Left cardiac atrium (tissue), 4 donors: ENCODE results near the gene AARSD1. TPM values are rescaled to one million over a fixed set of nuclear protein-coding genes. Genes with fewer than 3 reads are reported as not detected.
"Not testable (repeated sequence)": the region's sequence is repeated elsewhere in the genome, so short reads cannot be mapped to it uniquely, and the experiment has no call there.

ENCODE experiments used
- ATAC-seq, 2 donors: fragments of 200-7000 bp; cut with Tn5 transposase; one replicate each; pipeline ENCODE4 v1.9.1; 2020; ENCODE audit warnings: mild to moderate bottlenecking in 2 of 2, moderate library complexity in 2 of 2
- DNase-seq: peaks from one replicate; pipeline ENCODE4 v3.0.0-alpha.2; 2020
- intact Hi-C, 2 donors: fragments of 100-400 bp; cut with DNase I; formaldehyde crosslinking; loops; one replicate each; pipeline versions ENCODE4 v1.14.1 to v1.15.1; 2022 to 2023
- total RNA-seq, 2 donors: library from RNA; stranded (reverse); fragmentation: NEBNext Ultra II Directional; extraction: Animal tissue kit (Norgen Biotek cat#: 25700); gene quantifications; one replicate each; pipeline ENCODE4 v1.2.1, GENCODE V29; 2021
- donor health status: DM: no; HTN: yes; CAD: no.
- donor health status: DM: no; HTN: yes; CAD: no; lungs with severe emphysema.
- donor health status: DM: yes; HTN: yes; CAD: no.
- donor health status: Dilated cardiomyopathy.

AARSD1 gene
- total RNA-seq, 2 donors from 2014 or later = 23.5 to 34.5 TPM

DNA sequence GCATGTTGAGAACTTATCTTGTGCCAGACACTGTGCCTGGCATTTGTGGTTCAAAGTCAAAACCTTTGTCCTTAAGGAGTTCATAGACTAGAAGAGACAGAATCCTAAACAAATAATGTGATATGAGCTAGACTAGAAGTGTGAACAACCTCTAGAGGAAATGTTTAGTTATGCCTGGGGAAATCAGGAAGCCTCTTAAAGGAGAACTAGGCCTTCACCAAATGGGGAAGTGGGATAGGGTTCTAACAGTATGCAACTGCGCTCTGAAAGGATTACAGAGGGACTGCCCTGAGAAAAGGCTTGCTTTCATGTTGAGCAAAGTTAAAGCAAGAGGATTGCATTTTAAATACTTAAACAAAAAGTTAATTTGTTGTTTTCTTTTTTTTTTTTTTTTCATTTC lies 21.0 kb upstream of the AARSD1 start:
- no peak for DNase-seq
- ATAC-seq = no peak
- intact Hi-C loops = no loop called here

DNA sequence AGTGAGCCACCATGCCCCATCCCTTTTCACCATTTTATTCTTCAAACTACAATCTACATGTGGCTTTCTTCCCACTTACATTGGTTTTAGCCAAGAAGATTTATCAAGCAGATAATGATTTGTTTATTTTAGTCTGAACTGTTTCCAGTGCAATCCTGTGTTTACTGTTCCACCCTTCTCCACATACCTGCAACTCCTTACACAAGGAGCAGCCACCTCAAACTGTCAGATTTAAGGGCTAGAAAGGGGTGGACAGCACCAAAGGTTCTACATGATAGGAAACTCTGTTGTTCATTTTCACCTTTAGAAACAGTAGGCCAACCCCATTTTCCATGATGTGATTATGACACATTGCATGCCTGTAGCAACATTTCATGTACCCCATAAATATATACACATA lies 18.0 kb upstream of the AARSD1 start:
- ATAC-seq (no peak), DNase-seq (no peak)
- intact Hi-C loops = no loop called here

- DNase-seq (peak; percentile 41), ATAC-seq (peak; percentile 51 to 72)
- intact Hi-C loops = no loop called here
These were observed 16.6 kb upstream of the AARSD1 start for GRCh38 chr17:42980766-42981397.

GRCh38 chr17:42980274-42980765 lies 16.1 kb upstream of the AARSD1 start, which contains the start of gene RUNDC1:
Gene RUNDC1, plus strand, starts transcription at chr17:42980565. Its CDS starts 12 bp downstream, at chr17:42980577.
- intact Hi-C loops = no loop called here
- DNase-seq = peak; percentile 96

GRCh38 chr17:42979511-42980273 lies 15.4 kb upstream of the AARSD1 start, which contains the start of gene PTGES3L:
Gene PTGES3L, minus strand, starts transcription at chr17:42980080. Its CDS starts 27 bp downstream, at chr17:42980053.
- intact Hi-C loops = no loop called here
- peak; percentile 76 to 80 for ATAC-seq

More at GRCh38 chr17:42980274-42980765, 16.1 kb upstream of the AARSD1 start, which contains the start of gene RUNDC1:
- ATAC-seq = peak; percentile 95 to 96

GRCh38 chr17:42975701-42976100 lies 11.4 kb upstream of the AARSD1 start:
- ATAC-seq, DNase-seq, intact Hi-C loops: not testable (repeated sequence)

More at GRCh38 chr17:42979511-42980273, 15.4 kb upstream of the AARSD1 start, which contains the start of gene PTGES3L:
- DNase-seq = peak; percentile 65

- intact Hi-C loops = no loop called here
These were observed 11.0 kb upstream of the AARSD1 start for GRCh38 chr17:42975265-42975664.

DNA sequence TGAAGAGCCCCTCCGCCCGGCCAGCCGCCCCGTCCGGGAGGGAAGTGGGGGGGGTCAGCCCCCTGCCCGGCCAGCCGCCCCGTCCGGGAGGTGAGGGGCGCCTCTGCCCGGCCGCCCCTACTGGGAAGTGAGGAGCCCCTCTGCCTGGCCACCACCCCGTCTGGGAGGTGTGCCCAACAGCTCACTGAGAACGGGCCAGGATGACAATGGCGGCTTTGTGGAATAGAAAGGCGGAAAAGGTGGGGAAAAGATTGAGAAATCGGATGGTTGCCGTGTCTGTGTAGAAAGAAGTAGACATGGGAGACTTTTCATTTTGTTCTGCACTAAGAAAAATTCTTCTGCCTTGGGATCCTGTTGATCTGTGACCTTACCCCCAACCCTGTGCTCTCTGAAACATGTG lies 9.1 kb upstream of the AARSD1 start:
- intact Hi-C loops, ATAC-seq: not testable (repeated sequence)

More at GRCh38 chr17:42975265-42975664, 11.0 kb upstream of the AARSD1 start:
- ATAC-seq (no peak), DNase-seq (no peak)

DNA sequence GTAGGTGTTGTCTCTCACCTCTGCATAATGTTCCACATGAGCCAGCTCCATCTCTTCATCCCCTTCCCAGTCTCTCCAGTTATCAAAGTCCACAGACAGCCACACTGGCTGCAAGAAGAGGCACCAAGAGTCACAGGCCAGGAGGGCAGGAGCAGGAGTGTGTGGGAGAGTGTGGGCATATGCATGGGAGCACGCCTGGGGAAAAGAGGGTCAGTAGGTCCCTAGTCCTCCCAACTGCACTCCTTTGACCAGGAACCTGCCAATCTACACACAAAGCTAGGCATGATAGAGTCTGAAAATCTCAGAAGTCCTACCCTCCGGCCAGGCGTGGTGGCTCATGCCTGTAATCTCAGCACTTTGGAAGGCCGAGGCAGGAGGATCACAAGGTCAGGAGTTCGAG lies 7.3 kb upstream of the AARSD1 start:
- no peak for DNase-seq
- intact Hi-C loops = no loop called here
- no peak for ATAC-seq

More for the DNA sequence above, 9.1 kb upstream of the AARSD1 start:
- not testable (repeated sequence) for DNase-seq

GRCh38 chr17:42969001-42969581 lies 4.8 kb upstream of the AARSD1 start:
- intact Hi-C loops = no loop called here
- DNase-seq = no peak
- no peak for ATAC-seq

GRCh38 chr17:42967925-42968324 lies 3.7 kb upstream of the AARSD1 start:
- ATAC-seq (no peak), DNase-seq (no peak)
- intact Hi-C loops = no loop called here

- ATAC-seq (no peak), DNase-seq (no peak)
- intact Hi-C loops = no loop called here
These were observed 10.6 kb downstream of the AARSD1 start for GRCh38 chr17:42953669-42954068.

DNA sequence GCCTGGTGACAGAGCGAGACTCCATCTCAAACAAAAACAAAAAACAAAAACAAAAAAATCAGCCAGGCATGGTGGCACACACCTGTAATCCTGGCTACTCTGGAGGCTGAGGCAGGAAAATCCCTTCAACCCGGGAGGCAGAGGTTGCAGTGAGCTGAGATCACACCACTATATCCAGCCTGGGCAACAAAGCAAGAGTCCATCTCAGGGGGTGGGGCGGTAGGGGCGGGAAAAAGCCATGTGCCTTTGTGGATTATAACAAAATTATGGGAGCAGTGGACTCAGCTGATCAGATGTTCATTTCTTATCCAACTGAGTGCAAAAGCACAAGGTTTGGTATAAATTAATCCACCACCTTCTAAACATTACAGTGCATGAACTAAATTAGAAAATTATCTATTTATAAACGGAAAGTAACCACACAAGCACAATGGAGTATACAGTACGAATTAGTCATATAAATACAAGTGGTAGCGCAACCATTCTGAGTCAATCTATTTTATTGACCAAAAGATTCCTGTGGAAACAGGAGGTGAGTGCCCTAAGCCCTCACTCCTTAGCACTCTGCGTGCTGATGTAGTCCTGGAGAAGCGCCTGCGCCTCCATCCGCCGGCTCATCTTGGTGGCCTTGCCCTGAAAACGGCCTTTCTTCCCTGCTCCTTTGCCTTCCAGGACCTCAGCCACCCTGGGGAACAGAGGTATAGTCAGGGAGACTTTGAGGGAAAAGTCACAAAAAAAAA lies 14.0 kb downstream of the AARSD1 start:
- ATAC-seq = no peak
- intact Hi-C loops = no loop called here

DNA sequence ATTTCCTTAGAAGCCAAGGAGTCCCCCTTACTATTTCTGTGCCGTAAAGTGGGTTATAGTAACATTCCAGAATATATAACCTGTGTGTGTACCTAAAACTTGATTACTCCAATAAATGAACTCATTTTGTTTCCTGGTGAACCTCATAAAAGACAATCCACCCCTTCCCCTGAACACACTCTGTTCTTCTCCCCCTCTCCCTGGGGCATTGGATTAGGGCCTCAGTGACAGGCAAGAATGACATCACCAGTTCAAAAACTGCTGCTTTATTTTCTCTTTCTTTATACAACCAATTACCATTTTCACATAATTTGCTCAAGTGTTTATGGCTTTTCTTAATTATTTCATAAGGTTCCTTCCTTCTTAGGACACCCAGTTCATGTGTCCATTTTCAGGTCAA lies 17.4 kb downstream of the AARSD1 start:
- intact Hi-C loops = no loop called here
- ATAC-seq = no peak
- no peak for DNase-seq

More for the DNA sequence above, 14.0 kb downstream of the AARSD1 start:
- DNase-seq = no peak

DNA sequence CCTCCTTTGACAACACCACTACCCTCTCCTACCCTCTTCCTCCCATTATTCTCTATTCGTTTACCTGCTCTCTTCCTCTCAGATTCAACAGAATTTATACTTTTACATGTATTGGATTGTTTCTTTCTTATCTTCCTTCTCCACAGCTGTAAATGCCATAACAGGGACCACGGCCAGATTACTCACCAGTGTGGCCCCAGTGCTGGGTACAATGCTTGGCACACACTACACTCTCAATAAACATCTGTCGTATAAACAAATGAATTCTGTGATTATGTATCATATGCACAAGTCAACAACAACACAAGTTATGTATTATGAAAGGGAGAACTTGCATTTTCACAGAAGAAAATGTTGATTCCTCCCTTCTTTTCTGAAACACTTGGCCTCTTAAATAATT lies 20.0 kb downstream of the AARSD1 start:
- DNase-seq (no peak), ATAC-seq (no peak)
- intact Hi-C loops = no loop called here

- ATAC-seq (peak; percentile 76 to 84), DNase-seq (peak; percentile 26)
- intact Hi-C loops = loop anchor here (2.0 to 10.0 kb wide), 3 partner anchors 95 to 213 kb away; partner anchors contain the start of gene AOC2 (in 1 of the 2)
These were observed 26.3 kb downstream of the AARSD1 start for GRCh38 chr17:42937712-42938596.

GRCh38 chr17:42929497-42929844 lies 34.8 kb downstream of the AARSD1 start:
- DNase-seq = no peak
- intact Hi-C loops = no loop called here
- no peak for ATAC-seq
